ENCODE measurements around the gene GPX2.

DNA sequence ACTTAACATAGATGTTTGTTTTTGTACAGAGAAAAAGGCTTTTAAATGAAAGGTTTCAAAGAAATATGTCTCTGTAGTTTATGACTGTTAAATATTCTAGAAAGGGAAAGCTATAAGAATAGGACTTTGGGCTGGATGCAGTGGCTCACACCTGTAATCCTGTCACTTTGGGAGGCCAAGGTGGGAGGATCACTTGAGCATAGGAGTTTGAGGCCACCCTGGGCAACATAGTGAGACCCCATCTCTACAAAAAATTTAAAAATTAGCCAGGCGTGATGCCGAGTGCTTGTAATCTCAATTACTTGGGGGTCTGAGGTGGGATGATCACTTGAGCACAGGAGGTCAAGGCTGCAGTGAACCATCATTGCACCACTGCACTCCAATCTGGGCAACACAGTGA lies 11.4 kb downstream of the GPX2 start:
- TF ChIP-seq CTCF (conservative IDR thresholded peaks at IDR 0.05; ENCODE audit: low read depth, low read length) = no peak
- no peak for TF ChIP-seq EZH2 (IDR thresholded peaks at IDR 0.05; ENCODE audit: borderline replicate concordance, low read depth, low read length, poor library complexity, severe bottlenecking)
